OCI-LY7 (cell line): ENCODE data around the gene PCDHB13.
"Not testable (repeated sequence)": the region's sequence is repeated elsewhere in the genome, so short reads cannot be mapped to it uniquely, and the experiment has no call there.

Experiments
- EZH2phosphoT487 ChIP-seq: fragments of 200-600 bp; sonication (generic); IDR thresholded peaks from 2 replicates; pipeline ENCODE4 v1.6.1; 2018; ENCODE audit warnings: low read depth, borderline replicate concordance, mild to moderate bottlenecking, mixed run types, antibody characterized with exemption, low read length, moderate library complexity, mixed read lengths
- TF ChIP-seq, protein P1 (sequence below): fragments of 200-600 bp; sonication (generic); conservative IDR thresholded peaks from 2 replicates; pipeline ENCODE4 v1.5.1; 2014; ENCODE audit warnings: mild to moderate bottlenecking, antibody characterized with exemption, low read length, moderate library complexity, mixed read lengths

DNA sequence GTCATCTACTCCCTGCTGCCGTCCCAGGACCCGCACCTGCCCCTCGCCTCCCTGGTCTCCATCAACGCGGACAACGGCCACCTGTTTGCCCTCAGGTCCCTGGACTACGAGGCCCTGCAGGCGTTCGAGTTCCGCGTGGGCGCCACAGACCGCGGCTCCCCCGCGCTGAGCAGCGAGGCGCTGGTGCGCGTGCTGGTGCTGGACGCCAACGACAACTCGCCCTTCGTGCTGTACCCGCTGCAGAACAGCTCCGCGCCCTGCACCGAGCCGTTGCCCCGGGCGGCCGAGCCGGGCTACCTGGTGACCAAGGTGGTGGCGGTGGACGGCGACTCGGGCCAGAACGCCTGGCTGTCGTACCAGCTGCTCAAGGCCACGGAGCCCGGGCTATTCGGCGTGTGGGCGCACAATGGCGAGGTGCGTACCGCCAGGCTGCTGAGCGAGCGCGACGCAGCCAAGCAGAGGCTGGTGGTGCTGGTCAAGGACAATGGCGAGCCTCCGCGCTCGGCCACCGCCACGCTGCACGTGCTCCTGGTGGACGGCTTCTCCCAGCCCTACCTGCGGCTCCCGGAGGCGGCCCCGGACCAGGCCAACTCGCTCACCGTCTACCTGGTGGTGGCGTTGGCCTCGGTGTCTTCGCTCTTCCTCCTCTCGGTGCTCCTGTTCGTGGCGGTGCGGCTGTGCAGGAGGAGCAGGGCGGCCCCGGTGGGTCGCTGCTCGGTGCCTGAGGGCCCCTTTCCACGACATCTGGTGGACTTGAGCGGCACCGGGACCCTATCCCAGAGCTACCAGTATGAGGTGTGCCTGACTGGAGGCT is 39.2 kb upstream of the PCDHB13 start:
- TF ChIP-seq, protein P1, sequence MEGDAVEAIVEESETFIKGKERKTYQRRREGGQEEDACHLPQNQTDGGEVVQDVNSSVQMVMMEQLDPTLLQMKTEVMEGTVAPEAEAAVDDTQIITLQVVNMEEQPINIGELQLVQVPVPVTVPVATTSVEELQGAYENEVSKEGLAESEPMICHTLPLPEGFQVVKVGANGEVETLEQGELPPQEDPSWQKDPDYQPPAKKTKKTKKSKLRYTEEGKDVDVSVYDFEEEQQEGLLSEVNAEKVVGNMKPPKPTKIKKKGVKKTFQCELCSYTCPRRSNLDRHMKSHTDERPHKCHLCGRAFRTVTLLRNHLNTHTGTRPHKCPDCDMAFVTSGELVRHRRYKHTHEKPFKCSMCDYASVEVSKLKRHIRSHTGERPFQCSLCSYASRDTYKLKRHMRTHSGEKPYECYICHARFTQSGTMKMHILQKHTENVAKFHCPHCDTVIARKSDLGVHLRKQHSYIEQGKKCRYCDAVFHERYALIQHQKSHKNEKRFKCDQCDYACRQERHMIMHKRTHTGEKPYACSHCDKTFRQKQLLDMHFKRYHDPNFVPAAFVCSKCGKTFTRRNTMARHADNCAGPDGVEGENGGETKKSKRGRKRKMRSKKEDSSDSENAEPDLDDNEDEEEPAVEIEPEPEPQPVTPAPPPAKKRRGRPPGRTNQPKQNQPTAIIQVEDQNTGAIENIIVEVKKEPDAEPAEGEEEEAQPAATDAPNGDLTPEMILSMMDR: not testable (repeated sequence)
- TF ChIP-seq EZH2phosphoT487: not testable (repeated sequence)
